ENCODE results near the gene EXOC4.

The EXOC4 gene

GRCh38 chr7:133479456-133480065 is 226.7 kb downstream of the EXOC4 start:
- DNase-seq (ENCODE audit: low spot score) = no peak
- Histone ChIP-seq H3K4me3 (no peak overlapping the region), H3K27ac (no peak overlapping the region)
- no peak for TF ChIP-seq CTCF (IDR thresholded peaks at IDR 0.05)

- DNase-seq (ENCODE audit: low spot score) = no peak
- no peak for TF ChIP-seq CTCF (IDR thresholded peaks at IDR 0.05)
- H3K27ac ChIP-seq = no peak overlapping the region
- no peak overlapping the region for H3K4me3 ChIP-seq
These were observed 228.0 kb downstream of the EXOC4 start for GRCh38 chr7:133480868-133481267.

GRCh38 chr7:133481676-133482075 is 228.8 kb downstream of the EXOC4 start:
- no peak overlapping the region for H3K4me3 ChIP-seq
- DNase-seq (ENCODE audit: low spot score) = no peak
- no peak for TF ChIP-seq CTCF (IDR thresholded peaks at IDR 0.05)

GRCh38 chr7:133482599-133482998 is 229.7 kb downstream of the EXOC4 start:
- Histone ChIP-seq H3K27ac (no peak overlapping the region), H3K4me3 (no peak overlapping the region)
- DNase-seq (ENCODE audit: low spot score) = no peak

More at GRCh38 chr7:133481676-133482075, 228.8 kb downstream of the EXOC4 start:
- H3K27ac ChIP-seq = no peak overlapping the region

GRCh38 chr7:133484086-133484485 is 231.2 kb downstream of the EXOC4 start:
- Histone ChIP-seq H3K27ac (no peak overlapping the region), H3K4me3 (no peak overlapping the region)
- DNase-seq (ENCODE audit: low spot score) = no peak
- no peak for TF ChIP-seq CTCF (IDR thresholded peaks at IDR 0.05)

More at GRCh38 chr7:133482599-133482998, 229.7 kb downstream of the EXOC4 start:
- no peak for TF ChIP-seq CTCF (IDR thresholded peaks at IDR 0.05)

- no peak for TF ChIP-seq CTCF (IDR thresholded peaks at IDR 0.05)
- DNase-seq (ENCODE audit: low spot score) = no peak
- H3K4me3 ChIP-seq = no peak overlapping the region
- no peak overlapping the region for H3K27ac ChIP-seq
These were observed 237.0 kb downstream of the EXOC4 start for GRCh38 chr7:133489906-133490305.

- no peak for DNase-seq (ENCODE audit: low spot score)
- Histone ChIP-seq H3K27ac (no peak overlapping the region), H3K4me3 (no peak overlapping the region)
- no peak for TF ChIP-seq CTCF (IDR thresholded peaks at IDR 0.05)
These were observed 238.4 kb downstream of the EXOC4 start for GRCh38 chr7:133491201-133491691.

Data from coronary artery (tissue), 2 donors.